Psoas muscle (tissue), 8 donors: Measurements from ENCODE around the gene TFAP2D. TPM values are rescaled to one million over a fixed set of nuclear protein-coding genes. Genes with fewer than 3 reads are reported as not detected.

Experiments used
- ATAC-seq, 4 donors: fragments of 200-7000 bp; cut with Tn5 transposase; one replicate each; pipeline ENCODE4 v1.9.1; 2020; ENCODE audit warnings: moderate library complexity in 3 of 4, mild to moderate bottlenecking in 2 of 4
- DNase-seq, 2 donors: peaks; one replicate each; pipeline ENCODE4 v3.0.0-alpha.2; 2020
- H3K27ac ChIP-seq: fragments of 200-600 bp; one replicate; pipeline ENCODE4 v1.8.0; 2022
- H3K27me3 ChIP-seq, 3 donors: fragments of 200-600 bp in 1 of 3; one replicate each; pipeline versions ENCODE4 v1.6.1 to v1.8.0; 2013 to 2022; ENCODE audit warnings: low read length in 2 of 3, mild to moderate bottlenecking in 2 of 3, moderate library complexity in 1 of 3; ENCODE audit not compliant: insufficient read depth in 3 of 3
- H3K36me3 ChIP-seq, 2 donors: fragments of 200-600 bp in 1 of 2; one replicate each; pipeline versions ENCODE4 v1.6.1 to v1.8.0; 2013 to 2022; ENCODE audit warnings: low read depth in 1 of 2, mild to moderate bottlenecking in 1 of 2, moderate library complexity in 1 of 2; ENCODE audit not compliant: insufficient read depth in 1 of 2
- H3K4me1 ChIP-seq: fragments of 200-600 bp; one replicate; pipeline ENCODE4 v1.8.0; 2022
- H3K4me3 ChIP-seq: fragments of 200-600 bp; one replicate; pipeline ENCODE4 v1.8.0; 2022; ENCODE audit warnings: mild to moderate bottlenecking
- H3K9me3 ChIP-seq: fragments of 200-600 bp; one replicate; pipeline ENCODE4 v1.8.0; 2022
- WGBS, 3 donors: extraction: QIAGEN DNeasy Blood & Tissue Kit; methylation state at CpG; one replicate each; pipeline versions ENCODE4 v1.1.6 to v1.1.7; 2013; 5-methylcytosine and 5-hydroxymethylcytosine counted together
- intact Hi-C, 2 donors: fragments of 100-400 bp; cut with DNase I; formaldehyde crosslinking; loops; one replicate each; pipeline versions ENCODE4 v1.11.0 to v1.14.2; 2022
- polyA plus RNA-seq, 3 donors: library from polyadenylated mRNA; stranded (reverse); fragments of 200-250 nt; gene quantifications; one replicate each; pipeline ENCODE4 v1.2.3, GENCODE V29; 2013
- total RNA-seq, 4 donors: library from RNA; stranded (reverse); fragmentation: NEBNext Ultra II Directional in 2 of 4; extraction: Animal tissue kit (Norgen Biotek cat#: 25700) in 2 of 4; gene quantifications; one replicate each; pipeline versions ENCODE4 v1.2.1 to v1.2.4, GENCODE V29; 2021 to 2023
- TF ChIP-seq, protein P1 (sequence below): fragments of 200-600 bp; IDR thresholded peaks from one replicate; pipeline ENCODE4 v1.8.0; 2022; ENCODE audit warnings: antibody characterized with exemption
- donor health status: healthy with polysubstance abuse.
- donor health status: DM: no; HTN: no; CAD: no; lungs with moderate emphysema.
- donor health status: Bipolar disorder and iron deficiency.
- donor health status: healthy.
- donor health status: DM: yes; HTN: yes; CAD: no.
- donor health status: DM: no; HTN: no; CAD: no.
- donor health status: DM: no; HTN: no; CAD: no.
- donor health status: DM: yes; HTN: yes; CAD: no.

Gene TFAP2D
- total and polyA plus RNA-seq, 7 donors = not detected

DNA sequence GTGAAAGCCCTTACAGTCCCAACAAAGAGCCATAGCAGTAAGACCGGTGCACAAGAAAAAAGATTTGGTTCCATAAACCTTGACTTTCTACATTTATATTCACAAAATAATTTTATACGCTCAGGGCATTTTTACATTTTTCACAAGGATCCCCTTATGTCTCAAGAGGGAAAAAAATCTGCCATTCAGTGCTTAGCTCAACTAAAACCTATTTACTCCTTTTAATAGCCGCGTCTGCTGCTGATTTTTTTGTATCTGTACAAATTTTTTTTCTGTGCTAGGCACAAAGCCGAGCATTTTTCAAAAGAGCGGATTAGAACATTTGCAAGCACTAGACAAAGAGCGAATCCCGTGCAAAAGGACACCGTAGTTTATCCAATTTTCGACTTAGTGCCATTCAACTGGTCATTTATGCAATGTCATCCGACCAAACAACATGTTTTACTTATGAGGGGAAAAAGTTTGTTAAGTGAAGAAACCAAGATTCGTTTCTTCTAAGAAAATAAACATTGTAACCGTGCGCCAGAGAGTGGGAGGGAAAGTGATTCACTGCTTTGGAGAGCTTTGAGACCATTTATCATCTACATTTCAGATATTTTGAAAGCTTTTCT is 3.7 kb downstream of the TFAP2D start:
- TF ChIP-seq, protein P1, sequence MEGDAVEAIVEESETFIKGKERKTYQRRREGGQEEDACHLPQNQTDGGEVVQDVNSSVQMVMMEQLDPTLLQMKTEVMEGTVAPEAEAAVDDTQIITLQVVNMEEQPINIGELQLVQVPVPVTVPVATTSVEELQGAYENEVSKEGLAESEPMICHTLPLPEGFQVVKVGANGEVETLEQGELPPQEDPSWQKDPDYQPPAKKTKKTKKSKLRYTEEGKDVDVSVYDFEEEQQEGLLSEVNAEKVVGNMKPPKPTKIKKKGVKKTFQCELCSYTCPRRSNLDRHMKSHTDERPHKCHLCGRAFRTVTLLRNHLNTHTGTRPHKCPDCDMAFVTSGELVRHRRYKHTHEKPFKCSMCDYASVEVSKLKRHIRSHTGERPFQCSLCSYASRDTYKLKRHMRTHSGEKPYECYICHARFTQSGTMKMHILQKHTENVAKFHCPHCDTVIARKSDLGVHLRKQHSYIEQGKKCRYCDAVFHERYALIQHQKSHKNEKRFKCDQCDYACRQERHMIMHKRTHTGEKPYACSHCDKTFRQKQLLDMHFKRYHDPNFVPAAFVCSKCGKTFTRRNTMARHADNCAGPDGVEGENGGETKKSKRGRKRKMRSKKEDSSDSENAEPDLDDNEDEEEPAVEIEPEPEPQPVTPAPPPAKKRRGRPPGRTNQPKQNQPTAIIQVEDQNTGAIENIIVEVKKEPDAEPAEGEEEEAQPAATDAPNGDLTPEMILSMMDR = no peak
- Histone ChIP-seq H3K4me3 (no peak overlapping the region), H3K27ac (no peak overlapping the region), H3K9me3 (no peaks in the 10 kb centered on the region), H3K36me3 (no peaks in the 10 kb centered on the region), H3K4me1 (no peaks in the 10 kb centered on the region), H3K27me3 (peaks cover 11 to 62% (median 30%) of the 10 kb centered on the region in 3 donors)
- no peak for DNase-seq
- no peak for ATAC-seq
- 1 to 3% (median 2%) methylated on average over 14 of the region's 14 CpGs for WGBS, 3 donors
- intact Hi-C loops = no loop called here

DNA sequence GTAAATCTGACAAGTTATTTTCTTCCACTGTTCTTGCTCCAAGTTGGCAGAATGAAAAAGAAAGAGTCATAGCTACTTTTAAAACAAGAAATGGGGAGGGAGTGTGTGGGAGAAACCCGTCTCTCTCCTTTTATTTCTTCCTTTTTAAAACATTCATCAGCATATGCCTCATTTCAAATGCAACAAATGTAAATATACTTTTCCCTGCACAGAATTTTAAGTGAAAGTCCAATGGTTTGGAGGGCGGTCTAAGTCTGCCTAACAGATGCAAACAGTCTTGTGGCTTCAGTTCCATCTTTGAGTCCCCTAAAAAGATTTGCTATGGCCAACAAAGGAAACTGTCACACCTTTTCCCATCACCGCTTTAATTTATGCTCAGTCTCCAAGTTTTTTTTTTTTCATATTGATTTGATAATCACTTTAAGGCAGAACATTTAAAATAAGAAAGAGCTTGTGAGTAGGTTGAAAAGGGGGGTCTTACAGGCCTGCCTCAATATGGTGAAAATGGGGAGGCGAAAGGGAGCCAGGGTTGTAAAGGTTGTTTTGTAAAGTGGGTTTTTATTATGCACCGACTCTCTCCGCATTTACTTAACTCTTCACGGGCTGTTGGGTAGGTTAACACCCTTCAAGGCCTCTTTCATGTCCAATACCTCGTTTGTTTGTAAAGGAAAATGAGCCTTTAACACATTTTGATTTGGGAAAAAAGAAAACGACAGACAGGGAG is 4.6 kb downstream of the TFAP2D start:
- 1 to 2% (median 2%) methylated on average over 9 of the region's 9 CpGs for WGBS, 3 donors
- no peaks in the 10 kb centered on the region for H3K4me1 ChIP-seq
- no peak overlapping the region for H3K4me3 ChIP-seq
- H3K9me3 ChIP-seq = no peaks in the 10 kb centered on the region
- H3K27ac ChIP-seq = no peak overlapping the region
- peaks cover 13 to 62% (median 26%) of the 10 kb centered on the region in 3 donors for H3K27me3 ChIP-seq
- intact Hi-C loops = no loop called here
- no peak for DNase-seq
- no peaks in the 10 kb centered on the region for H3K36me3 ChIP-seq
- TF ChIP-seq, protein P1 = no peak
- ATAC-seq = no peak

DNA sequence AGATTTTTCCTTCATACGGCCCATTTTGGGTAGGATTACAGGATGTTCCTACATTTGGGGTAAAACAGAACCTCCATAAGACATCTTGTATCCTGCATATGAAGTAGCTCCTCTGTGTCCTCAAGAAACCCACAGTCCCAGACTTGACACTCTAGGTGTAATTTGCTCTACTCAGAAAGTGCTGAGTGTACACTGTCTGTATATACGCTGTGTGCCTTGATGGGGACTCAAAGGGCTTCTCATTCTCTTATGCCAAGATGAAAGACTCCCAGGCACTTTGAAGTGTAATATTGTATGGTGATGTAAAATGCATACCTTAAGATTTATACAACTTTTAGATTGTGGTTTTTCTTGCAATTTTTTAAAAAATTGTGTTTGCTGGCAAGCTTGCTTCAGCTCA is 5.2 kb downstream of the TFAP2D start:
- ATAC-seq (no peak), DNase-seq (no peak)
- Histone ChIP-seq H3K27ac (no peak overlapping the region), H3K27me3 (peaks cover 17 to 62% (median 21%) of the 10 kb centered on the region in 3 donors), H3K4me3 (no peak overlapping the region), H3K9me3 (no peaks in the 10 kb centered on the region), H3K36me3 (no peaks in the 10 kb centered on the region), H3K4me1 (no peaks in the 10 kb centered on the region)
- TF ChIP-seq, protein P1 = no peak
- WGBS, 3 donors = 4 to 15% (median 7%) methylated on average over 2 of the region's 2 CpGs
- intact Hi-C loops = no loop called here

DNA sequence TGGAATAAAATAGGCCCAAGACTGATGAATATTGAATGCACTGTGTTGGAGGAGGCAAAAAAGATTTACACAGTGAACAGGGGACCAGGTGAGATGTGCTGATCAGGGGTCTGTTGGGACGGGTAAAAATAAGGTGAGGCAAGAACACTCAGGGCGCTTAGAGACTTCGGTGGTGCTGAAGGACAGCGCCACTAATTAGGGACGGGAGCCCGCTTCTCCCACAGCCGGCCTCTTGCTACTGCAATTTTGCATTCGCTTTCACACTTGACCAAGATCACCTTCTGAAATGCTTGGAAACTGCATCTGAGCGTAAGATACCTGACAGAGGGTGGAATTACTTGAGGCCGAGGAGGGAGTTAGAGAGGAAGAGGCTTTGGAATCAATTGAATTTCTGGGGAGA is 7.3 kb downstream of the TFAP2D start:
- H3K9me3 ChIP-seq = no peaks in the 10 kb centered on the region
- H3K4me1 ChIP-seq = no peaks in the 10 kb centered on the region
- no peak overlapping the region for H3K27ac ChIP-seq
- WGBS, 3 donors = 0 to 3% (median 3%) methylated on average over 10 of the region's 10 CpGs
- peaks cover 14 to 60% (median 24%) of the 10 kb centered on the region in 3 donors for H3K27me3 ChIP-seq
- TF ChIP-seq, protein P1 = no peak
- no peaks in the 10 kb centered on the region for H3K36me3 ChIP-seq
- intact Hi-C loops = no loop called here
- no peak overlapping the region for H3K4me3 ChIP-seq
- no peak for ATAC-seq
- DNase-seq = no peak
